SK-N-SH (cell line): ENCODE results near the gene CACYBP.

Experiments
- CTCF ChIP-seq: fragments of 200-600 bp; sonication (generic); IDR thresholded peaks from 2 replicates; pipeline ENCODE4 v1.6.1; 2017; ENCODE audit warnings: antibody characterized with exemption, mild to moderate bottlenecking, moderate library complexity
- EP300 ChIP-seq, 2 experiments: IDR thresholded peaks; 2 replicates each; pipeline versions ENCODE4 v1.4.0 to v1.6.1; 2012; ENCODE audit warnings: borderline replicate concordance in 1 of 2, low read depth in 1 of 2, low read length in 1 of 2
- EZH2phosphoT487 ChIP-seq: fragments of 200-600 bp; sonication (generic); IDR thresholded peaks from 2 replicates; pipeline ENCODE4 v1.6.1; 2017; ENCODE audit warnings: low read depth, mixed run types, mild to moderate bottlenecking, antibody characterized with exemption, moderate library complexity, borderline replicate concordance
- MAX ChIP-seq: IDR thresholded peaks from 2 replicates; pipeline ENCODE4 v1.4.0; 2012; ENCODE audit warnings: low read depth
- NFIC ChIP-seq: IDR thresholded peaks from 2 replicates; pipeline ENCODE4 v1.4.0; 2012; ENCODE audit warnings: borderline replicate concordance
- POLR2AphosphoS5 ChIP-seq: IDR thresholded peaks from 2 replicates; pipeline ENCODE4 v1.6.1; 2012; ENCODE audit warnings: low read depth, low read length
- SMC3 ChIP-seq: IDR thresholded peaks from 2 replicates; pipeline ENCODE4 v1.6.1; 2012; ENCODE audit warnings: low read depth, low read length, improper control_type of control experiment
- USF1 ChIP-seq: IDR thresholded peaks from 2 replicates; pipeline ENCODE4 v1.4.0; 2012; ENCODE audit warnings: low read depth, borderline replicate concordance
- ZBTB33 ChIP-seq: IDR thresholded peaks from 2 replicates; pipeline ENCODE4 v1.4.0; 2012; ENCODE audit warnings: low read depth, borderline replicate concordance

GRCh38 chr1:174982971-174983689 is 16.6 kb upstream of the CACYBP start:
- no peak for TF ChIP-seq EZH2phosphoT487
- TF ChIP-seq SMC3 = peak; percentile 58
- peak; percentile 73 for TF ChIP-seq CTCF
- TF ChIP-seq POLR2AphosphoS5 = no peak
- TF ChIP-seq ZBTB33 = no peak
- no peak for TF ChIP-seq MAX
- no peak for TF ChIP-seq EP300 (IDR thresholded peaks at IDR 0.05; ENCODE audit: borderline replicate concordance in 1 of 2, low read depth in 1 of 2, low read length in 1 of 2)
- TF ChIP-seq USF1 = no peak
- no peak for TF ChIP-seq NFIC
